Liver (tissue), 9 donors: Measurements from ENCODE around the gene ZNF592. TPM values are rescaled to one million over a fixed set of nuclear protein-coding genes. Genes with fewer than 3 reads are reported as not detected.

ENCODE experiments used
- DNase-seq: peaks from one replicate; pipeline ENCODE4 v3.0.0-alpha.2; 2017; ENCODE audit warnings: low spot score
- H3K27ac ChIP-seq, 2 donors: one replicate each; pipeline ENCODE4 v1.7.0; 2013; ENCODE audit warnings: inconsistent platforms in 2 of 2, low read length in 2 of 2, control low read depth in 1 of 2, low read depth in 1 of 2, mild to moderate bottlenecking in 1 of 2
- H3K27me3 ChIP-seq, 4 donors: one replicate each; pipeline versions ENCODE4 v1.6.1 to v1.7.0; 2013; ENCODE audit warnings: low read length in 3 of 4, inconsistent platforms in 1 of 4, mild to moderate bottlenecking in 1 of 4, moderate library complexity in 1 of 4; ENCODE audit not compliant: control insufficient read depth in 4 of 4, insufficient read depth in 4 of 4
- H3K36me3 ChIP-seq, 4 donors: one replicate each; pipeline versions ENCODE4 v1.6.1 to v1.7.0; 2013; ENCODE audit warnings: low read length in 3 of 4, mild to moderate bottlenecking in 3 of 4, low read depth in 1 of 4, moderate library complexity in 1 of 4; ENCODE audit not compliant: control insufficient read depth in 4 of 4, insufficient read depth in 3 of 4
- H3K4me1 ChIP-seq, 4 donors: one replicate each; pipeline versions ENCODE4 v1.6.1 to v1.7.0; 2013; ENCODE audit warnings: low read length in 3 of 4, mild to moderate bottlenecking in 3 of 4, moderate library complexity in 1 of 4; ENCODE audit not compliant: control insufficient read depth in 4 of 4, insufficient read depth in 4 of 4
- H3K4me3 ChIP-seq, 3 donors: one replicate each; pipeline versions ENCODE4 v1.6.1 to v1.7.0; 2013; ENCODE audit warnings: low read length in 3 of 3, control low read depth in 1 of 3, low read depth in 1 of 3, mild to moderate bottlenecking in 1 of 3
- H3K9ac ChIP-seq, 2 donors: one replicate each; pipeline ENCODE4 v1.7.0; 2013; ENCODE audit warnings: low read length in 2 of 2, mild to moderate bottlenecking in 2 of 2, moderate library complexity in 2 of 2, control low read depth in 1 of 2, low read depth in 1 of 2
- H3K9me3 ChIP-seq, 4 donors: one replicate each; pipeline versions ENCODE4 v1.6.1 to v1.7.0; 2013; ENCODE audit warnings: low read length in 3 of 4; ENCODE audit not compliant: control insufficient read depth in 4 of 4
- EGR1 ChIP-seq, 2 donors: IDR thresholded peaks; 2 replicates each; pipeline ENCODE4 v1.6.1; 2016 to 2018; ENCODE audit warnings: antibody characterized with exemption in 2 of 2, low read depth in 2 of 2
- FOXA1 ChIP-seq: IDR thresholded peaks from 2 replicates; pipeline ENCODE4 v1.6.1; 2016; ENCODE audit warnings: antibody characterized with exemption
- FOXA2 ChIP-seq: IDR thresholded peaks from 2 replicates; pipeline ENCODE4 v1.6.1; 2016; ENCODE audit warnings: antibody characterized with exemption
- GABPA ChIP-seq, 2 donors: IDR thresholded peaks in 1 of 2; conservative IDR thresholded peaks in 1 of 2; 2 replicates each; pipeline ENCODE4 v1.6.1; 2016; ENCODE audit warnings: antibody characterized with exemption in 2 of 2, mild to moderate bottlenecking in 1 of 2, moderate library complexity in 1 of 2
- HNF4A ChIP-seq, 2 donors: conservative IDR thresholded peaks; 2 replicates each; pipeline ENCODE4 v1.6.1; 2016; ENCODE audit warnings: antibody characterized with exemption in 2 of 2, mild to moderate bottlenecking in 2 of 2
- HNF4G ChIP-seq: IDR thresholded peaks from 2 replicates; pipeline ENCODE4 v1.6.1; 2016; ENCODE audit warnings: antibody characterized with exemption
- JUND ChIP-seq, 2 donors: IDR thresholded peaks; 2 replicates each; pipeline ENCODE4 v1.6.1; 2016; ENCODE audit warnings: antibody characterized with exemption in 2 of 2
- NR2F2 ChIP-seq: IDR thresholded peaks from 2 replicates; pipeline ENCODE4 v1.6.1; 2016; ENCODE audit warnings: antibody characterized with exemption
- RAD21 ChIP-seq, 2 donors: IDR thresholded peaks; 2 replicates each; pipeline ENCODE4 v1.6.1; 2016; ENCODE audit warnings: antibody characterized with exemption in 2 of 2, mild to moderate bottlenecking in 2 of 2
- RXRA ChIP-seq, 2 donors: IDR thresholded peaks; 2 replicates each; pipeline ENCODE4 v1.6.1; 2017 to 2018; ENCODE audit warnings: antibody characterized with exemption in 2 of 2, mild to moderate bottlenecking in 1 of 2
- SP1 ChIP-seq: IDR thresholded peaks from 2 replicates; pipeline ENCODE4 v1.6.1; 2018; ENCODE audit warnings: antibody characterized with exemption, mild to moderate bottlenecking
- TAF1 ChIP-seq: conservative IDR thresholded peaks from 2 replicates; pipeline ENCODE4 v1.6.1; 2016; ENCODE audit warnings: antibody characterized with exemption, mild to moderate bottlenecking
- YY1 ChIP-seq: IDR thresholded peaks from 2 replicates; pipeline ENCODE4 v1.6.1; 2016; ENCODE audit warnings: antibody characterized with exemption, mild to moderate bottlenecking
- WGBS: extraction: QIAGEN DNeasy Blood & Tissue Kit; methylation state at CpG from one replicate; pipeline ENCODE4 v1.1.7; 2013; 5-methylcytosine and 5-hydroxymethylcytosine counted together
- polyA plus RNA-seq, 2 donors: library from polyadenylated mRNA; stranded (reverse) in 1 of 2; unstranded in 1 of 2; fragments of 200-250 nt in 1 of 2; fragments of >200 nt in 1 of 2; fragmentation: Nextera tagmentation in 1 of 2; extraction: Ambion mirVana in 1 of 2; gene quantifications; one replicate each; pipeline versions ENCODE4 v1.2.1 to v1.2.3, GENCODE V29; 2013 to 2015
- total RNA-seq, 2 donors: library from RNA; depleted of rRNA; stranded (reverse); fragments of >200 nt; gene quantifications; one replicate each; pipeline ENCODE4 v1.2.3, GENCODE V29; 2014
- TF ChIP-seq, protein P1 (sequence below): IDR thresholded peaks from 2 replicates; pipeline ENCODE4 v1.6.1; 2016; ENCODE audit warnings: antibody characterized with exemption
- TF ChIP-seq, protein P2 (sequence below): IDR thresholded peaks from 2 replicates; pipeline ENCODE4 v1.6.1; 2016; ENCODE audit warnings: antibody characterized with exemption, mild to moderate bottlenecking
- TF ChIP-seq, protein P3 (sequence below): IDR thresholded peaks from 2 replicates; pipeline ENCODE4 v1.6.1; 2016; ENCODE audit warnings: antibody characterized with exemption
- TF ChIP-seq, protein P4 (sequence below): fragments of 150-350 bp; IDR thresholded peaks from 2 replicates; pipeline ENCODE4 v1.5.1; 2017; ENCODE audit warnings: improper control_type of control experiment, low read depth, low read length; ENCODE audit not compliant: missing input control
- TF ChIP-seq, protein P5 (sequence below): IDR thresholded peaks from 2 replicates; pipeline ENCODE4 v1.6.1; 2016; ENCODE audit warnings: antibody characterized with exemption
- donor health status: healthy.
- donor health status: healthy.
- donor health status: healthy.
- donor health status: healthy.
- donor health status: healthy.

ZNF592 gene
- total and polyA plus RNA-seq, 4 donors = 4.4 to 10.6 (median 7.5) TPM

DNA sequence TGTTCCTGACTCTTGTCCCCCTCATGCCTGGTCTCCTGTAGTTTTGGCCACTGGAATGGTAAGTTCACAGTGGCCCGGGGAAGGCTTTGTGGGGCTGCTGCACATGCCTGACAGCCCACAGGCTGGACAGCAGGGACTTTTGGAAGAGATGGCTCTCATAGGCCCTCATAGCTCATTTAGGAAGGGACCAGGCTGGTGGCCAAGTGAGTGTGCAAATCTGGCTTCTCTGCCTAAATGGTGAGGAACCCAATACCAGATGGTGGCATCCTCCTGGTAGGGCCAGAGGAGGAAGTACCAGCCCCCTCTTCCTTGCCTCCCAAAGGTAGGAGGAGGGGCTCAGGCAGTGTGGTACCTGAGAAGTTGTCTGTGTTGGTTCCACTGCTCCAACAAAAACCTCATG, 94.4 kb downstream of the ZNF592 start:
- 98% methylated on average over 1 of the region's 1 CpG for WGBS
- TF ChIP-seq EGR1 (IDR thresholded peaks at IDR 0.05; ENCODE audit: low read depth in 2 of 2) (no peak), RAD21 (IDR thresholded peaks at IDR 0.05) (no peak), FOXA1 (no peak), SP1 (no peak), HNF4G (no peak), HNF4A (conservative IDR thresholded peaks at IDR 0.05) (no peak), NR2F2 (no peak), RXRA (IDR thresholded peaks at IDR 0.05) (no peak), JUND (IDR thresholded peaks at IDR 0.05) (no peak), YY1 (no peak), FOXA2 (no peak), GABPA (IDR thresholded peaks at IDR 0.05 in 1 of 2, conservative IDR thresholded peaks at IDR 0.05 in 1 of 2) (no peak), TAF1 (no peak)
- TF ChIP-seq, protein P1, sequence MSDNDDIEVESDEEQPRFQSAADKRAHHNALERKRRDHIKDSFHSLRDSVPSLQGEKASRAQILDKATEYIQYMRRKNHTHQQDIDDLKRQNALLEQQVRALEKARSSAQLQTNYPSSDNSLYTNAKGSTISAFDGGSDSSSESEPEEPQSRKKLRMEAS = no peak
- TF ChIP-seq, protein P2, sequence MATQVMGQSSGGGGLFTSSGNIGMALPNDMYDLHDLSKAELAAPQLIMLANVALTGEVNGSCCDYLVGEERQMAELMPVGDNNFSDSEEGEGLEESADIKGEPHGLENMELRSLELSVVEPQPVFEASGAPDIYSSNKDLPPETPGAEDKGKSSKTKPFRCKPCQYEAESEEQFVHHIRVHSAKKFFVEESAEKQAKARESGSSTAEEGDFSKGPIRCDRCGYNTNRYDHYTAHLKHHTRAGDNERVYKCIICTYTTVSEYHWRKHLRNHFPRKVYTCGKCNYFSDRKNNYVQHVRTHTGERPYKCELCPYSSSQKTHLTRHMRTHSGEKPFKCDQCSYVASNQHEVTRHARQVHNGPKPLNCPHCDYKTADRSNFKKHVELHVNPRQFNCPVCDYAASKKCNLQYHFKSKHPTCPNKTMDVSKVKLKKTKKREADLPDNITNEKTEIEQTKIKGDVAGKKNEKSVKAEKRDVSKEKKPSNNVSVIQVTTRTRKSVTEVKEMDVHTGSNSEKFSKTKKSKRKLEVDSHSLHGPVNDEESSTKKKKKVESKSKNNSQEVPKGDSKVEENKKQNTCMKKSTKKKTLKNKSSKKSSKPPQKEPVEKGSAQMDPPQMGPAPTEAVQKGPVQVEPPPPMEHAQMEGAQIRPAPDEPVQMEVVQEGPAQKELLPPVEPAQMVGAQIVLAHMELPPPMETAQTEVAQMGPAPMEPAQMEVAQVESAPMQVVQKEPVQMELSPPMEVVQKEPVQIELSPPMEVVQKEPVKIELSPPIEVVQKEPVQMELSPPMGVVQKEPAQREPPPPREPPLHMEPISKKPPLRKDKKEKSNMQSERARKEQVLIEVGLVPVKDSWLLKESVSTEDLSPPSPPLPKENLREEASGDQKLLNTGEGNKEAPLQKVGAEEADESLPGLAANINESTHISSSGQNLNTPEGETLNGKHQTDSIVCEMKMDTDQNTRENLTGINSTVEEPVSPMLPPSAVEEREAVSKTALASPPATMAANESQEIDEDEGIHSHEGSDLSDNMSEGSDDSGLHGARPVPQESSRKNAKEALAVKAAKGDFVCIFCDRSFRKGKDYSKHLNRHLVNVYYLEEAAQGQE = no peak
- TF ChIP-seq, protein P3, sequence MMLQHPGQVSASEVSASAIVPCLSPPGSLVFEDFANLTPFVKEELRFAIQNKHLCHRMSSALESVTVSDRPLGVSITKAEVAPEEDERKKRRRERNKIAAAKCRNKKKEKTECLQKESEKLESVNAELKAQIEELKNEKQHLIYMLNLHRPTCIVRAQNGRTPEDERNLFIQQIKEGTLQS = no peak
- TF ChIP-seq, protein P4, sequence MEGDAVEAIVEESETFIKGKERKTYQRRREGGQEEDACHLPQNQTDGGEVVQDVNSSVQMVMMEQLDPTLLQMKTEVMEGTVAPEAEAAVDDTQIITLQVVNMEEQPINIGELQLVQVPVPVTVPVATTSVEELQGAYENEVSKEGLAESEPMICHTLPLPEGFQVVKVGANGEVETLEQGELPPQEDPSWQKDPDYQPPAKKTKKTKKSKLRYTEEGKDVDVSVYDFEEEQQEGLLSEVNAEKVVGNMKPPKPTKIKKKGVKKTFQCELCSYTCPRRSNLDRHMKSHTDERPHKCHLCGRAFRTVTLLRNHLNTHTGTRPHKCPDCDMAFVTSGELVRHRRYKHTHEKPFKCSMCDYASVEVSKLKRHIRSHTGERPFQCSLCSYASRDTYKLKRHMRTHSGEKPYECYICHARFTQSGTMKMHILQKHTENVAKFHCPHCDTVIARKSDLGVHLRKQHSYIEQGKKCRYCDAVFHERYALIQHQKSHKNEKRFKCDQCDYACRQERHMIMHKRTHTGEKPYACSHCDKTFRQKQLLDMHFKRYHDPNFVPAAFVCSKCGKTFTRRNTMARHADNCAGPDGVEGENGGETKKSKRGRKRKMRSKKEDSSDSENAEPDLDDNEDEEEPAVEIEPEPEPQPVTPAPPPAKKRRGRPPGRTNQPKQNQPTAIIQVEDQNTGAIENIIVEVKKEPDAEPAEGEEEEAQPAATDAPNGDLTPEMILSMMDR = no peak
- TF ChIP-seq, protein P5, sequence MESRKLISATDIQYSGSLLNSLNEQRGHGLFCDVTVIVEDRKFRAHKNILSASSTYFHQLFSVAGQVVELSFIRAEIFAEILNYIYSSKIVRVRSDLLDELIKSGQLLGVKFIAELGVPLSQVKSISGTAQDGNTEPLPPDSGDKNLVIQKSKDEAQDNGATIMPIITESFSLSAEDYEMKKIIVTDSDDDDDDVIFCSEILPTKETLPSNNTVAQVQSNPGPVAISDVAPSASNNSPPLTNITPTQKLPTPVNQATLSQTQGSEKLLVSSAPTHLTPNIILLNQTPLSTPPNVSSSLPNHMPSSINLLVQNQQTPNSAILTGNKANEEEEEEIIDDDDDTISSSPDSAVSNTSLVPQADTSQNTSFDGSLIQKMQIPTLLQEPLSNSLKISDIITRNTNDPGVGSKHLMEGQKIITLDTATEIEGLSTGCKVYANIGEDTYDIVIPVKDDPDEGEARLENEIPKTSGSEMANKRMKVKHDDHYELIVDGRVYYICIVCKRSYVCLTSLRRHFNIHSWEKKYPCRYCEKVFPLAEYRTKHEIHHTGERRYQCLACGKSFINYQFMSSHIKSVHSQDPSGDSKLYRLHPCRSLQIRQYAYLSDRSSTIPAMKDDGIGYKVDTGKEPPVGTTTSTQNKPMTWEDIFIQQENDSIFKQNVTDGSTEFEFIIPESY = no peak
- no peak for DNase-seq
- Histone ChIP-seq H3K4me3 (no peak overlapping the region), H3K9me3 (no peaks in the 10 kb centered on the region), H3K36me3 (no peaks in the 10 kb centered on the region), H3K9ac (no peak overlapping the region), H3K4me1 (peaks cover 10 to 47% (median 21%) of the 10 kb centered on the region in 4 donors), H3K27ac (peak overlapping the region in 1 of 2 donors; percentile 90), H3K27me3 (no peaks in the 10 kb centered on the region)
